Measurements from ENCODE around the gene GDPGP1.

Gene GDPGP1

GRCh38 chr15:90203473-90203872, 30.5 kb upstream of the GDPGP1 start:
- H3K36me3 ChIP-seq (ENCODE audit: control insufficient read depth in 1 of 2, insufficient read depth in 2 of 2, low read length in 2 of 2), result peaks cover 2 to 5% of the 10 kb centered on the region in 2 experiments
- DNase-seq, result no peak
- no peak overlapping the region for H3K23ac ChIP-seq (ENCODE audit: low read length)
- H3K14ac ChIP-seq (ENCODE audit: low read length), result no peak overlapping the region
- H3K9me3 ChIP-seq (ENCODE audit: insufficient read depth, low read depth, low read length), result peaks cover 3% of the 10 kb centered on the region
- no peak overlapping the region for H4K91ac ChIP-seq (ENCODE audit: low read depth, low read length)
- H2AFZ ChIP-seq (ENCODE audit: insufficient read depth, low read length, poor library complexity), result no peak overlapping the region
- H3K27ac ChIP-seq (ENCODE audit: low read depth, low read length), result no peak overlapping the region
- H3K79me1 ChIP-seq (ENCODE audit: low read length), result peaks cover 8% of the 10 kb centered on the region
- peaks cover 4 to 11% of the 10 kb centered on the region in 2 experiments for H3K4me1 ChIP-seq (ENCODE audit: control insufficient read depth in 1 of 2, insufficient read depth in 2 of 2, low read length in 2 of 2)
- no peak overlapping the region for H3K4me3 ChIP-seq (ENCODE audit: low read depth, low read length)
- no peak overlapping the region for H2AK5ac ChIP-seq (ENCODE audit: low read length)
- peaks cover 5% of the 10 kb centered on the region for H3K79me2 ChIP-seq (ENCODE audit: control insufficient read depth, insufficient read depth, low read length, poor library complexity)
- WGBS (ENCODE audit: extremely low coverage, insufficient coverage, insufficient read length), result no CpG with 5 or more reads among the region's 7 CpGs
- H2BK120ac ChIP-seq (ENCODE audit: insufficient read depth, low read length, poor library complexity), result no peak overlapping the region
- H4K12ac ChIP-seq (ENCODE audit: low read depth, low read length), result no peak overlapping the region
- H3K9ac ChIP-seq (ENCODE audit: low read length), result no peak overlapping the region
- H2BK5ac ChIP-seq (ENCODE audit: low read depth, low read length, poor library complexity), result no peak overlapping the region
- H3K27me3 ChIP-seq (ENCODE audit: insufficient read depth, low read length), result no peaks in the 10 kb centered on the region
- no peak overlapping the region for H4K8ac ChIP-seq (ENCODE audit: low read depth, low read length)
- H3K18ac ChIP-seq (ENCODE audit: low read length), result no peak overlapping the region
- H2BK12ac ChIP-seq (ENCODE audit: low read length), result no peak overlapping the region
- H3K4me2 ChIP-seq (ENCODE audit: low read length), result no peak overlapping the region
- H3K4ac ChIP-seq (ENCODE audit: low read depth, low read length), result no peak overlapping the region

- DNase-seq, result no peak
- WGBS (ENCODE audit: extremely low coverage, insufficient coverage, insufficient read length), result no CpG with 5 or more reads among the region's 8 CpGs
- H3K18ac ChIP-seq (ENCODE audit: low read length), result no peak overlapping the region
These were observed 30.1 kb upstream of the GDPGP1 start for GRCh38 chr15:90203922-90204321.

GRCh38 chr15:90205050-90205848, 28.8 kb upstream of the GDPGP1 start:
- H4K91ac ChIP-seq (ENCODE audit: low read depth, low read length), result no peak overlapping the region
- H3K4me3 ChIP-seq (ENCODE audit: low read depth, low read length), result no peak overlapping the region
- H3K9me3 ChIP-seq (ENCODE audit: insufficient read depth, low read depth, low read length), result peaks cover 3% of the 10 kb centered on the region
- no peak overlapping the region for H2BK5ac ChIP-seq (ENCODE audit: low read depth, low read length, poor library complexity)
- DNase-seq, result no peak
- no peak overlapping the region for H3K27ac ChIP-seq (ENCODE audit: low read depth, low read length)
- no peak overlapping the region for H3K4me2 ChIP-seq (ENCODE audit: low read length)
- no CpG with 5 or more reads among the region's 10 CpGs for WGBS (ENCODE audit: extremely low coverage, insufficient coverage, insufficient read length)
- no peak overlapping the region for H4K12ac ChIP-seq (ENCODE audit: low read depth, low read length)
- no peak overlapping the region for H2AFZ ChIP-seq (ENCODE audit: insufficient read depth, low read length, poor library complexity)
- H2BK120ac ChIP-seq (ENCODE audit: insufficient read depth, low read length, poor library complexity), result no peak overlapping the region
- no peaks in the 10 kb centered on the region for H3K27me3 ChIP-seq (ENCODE audit: insufficient read depth, low read length)
- peaks cover 4 to 11% of the 10 kb centered on the region in 2 experiments for H3K4me1 ChIP-seq (ENCODE audit: control insufficient read depth in 1 of 2, insufficient read depth in 2 of 2, low read length in 2 of 2)
- H3K23ac ChIP-seq (ENCODE audit: low read length), result no peak overlapping the region
- H3K18ac ChIP-seq (ENCODE audit: low read length), result no peak overlapping the region
- H2AK5ac ChIP-seq (ENCODE audit: low read length), result no peak overlapping the region
- H3K14ac ChIP-seq (ENCODE audit: low read length), result no peak overlapping the region
- H3K36me3 ChIP-seq (ENCODE audit: control insufficient read depth in 1 of 2, insufficient read depth in 2 of 2, low read length in 2 of 2), result peaks cover 2 to 5% of the 10 kb centered on the region in 2 experiments
- H3K4ac ChIP-seq (ENCODE audit: low read depth, low read length), result no peak overlapping the region
- no peak overlapping the region for H4K8ac ChIP-seq (ENCODE audit: low read depth, low read length)
- H3K79me1 ChIP-seq (ENCODE audit: low read length), result peaks cover 8% of the 10 kb centered on the region
- no peak overlapping the region for H3K9ac ChIP-seq (ENCODE audit: low read length)
- no peak overlapping the region for H2BK12ac ChIP-seq (ENCODE audit: low read length)
- H3K79me2 ChIP-seq (ENCODE audit: control insufficient read depth, insufficient read depth, low read length, poor library complexity), result peaks cover 5% of the 10 kb centered on the region

More at GRCh38 chr15:90203922-90204321, 30.1 kb upstream of the GDPGP1 start:
- no peak overlapping the region for H2AFZ ChIP-seq (ENCODE audit: insufficient read depth, low read length, poor library complexity)
- H4K8ac ChIP-seq (ENCODE audit: low read depth, low read length), result no peak overlapping the region
- H3K4me2 ChIP-seq (ENCODE audit: low read length), result no peak overlapping the region
- peaks cover 5% of the 10 kb centered on the region for H3K79me2 ChIP-seq (ENCODE audit: control insufficient read depth, insufficient read depth, low read length, poor library complexity)
- no peak overlapping the region for H2BK12ac ChIP-seq (ENCODE audit: low read length)
- no peak overlapping the region for H3K14ac ChIP-seq (ENCODE audit: low read length)
- no peak overlapping the region for H3K4ac ChIP-seq (ENCODE audit: low read depth, low read length)
- H3K4me3 ChIP-seq (ENCODE audit: low read depth, low read length), result no peak overlapping the region
- no peak overlapping the region for H4K12ac ChIP-seq (ENCODE audit: low read depth, low read length)
- H3K23ac ChIP-seq (ENCODE audit: low read length), result no peak overlapping the region
- peaks cover 3% of the 10 kb centered on the region for H3K9me3 ChIP-seq (ENCODE audit: insufficient read depth, low read depth, low read length)
- no peak overlapping the region for H3K9ac ChIP-seq (ENCODE audit: low read length)
- H2BK120ac ChIP-seq (ENCODE audit: insufficient read depth, low read length, poor library complexity), result no peak overlapping the region
- no peaks in the 10 kb centered on the region for H3K27me3 ChIP-seq (ENCODE audit: insufficient read depth, low read length)
- no peak overlapping the region for H2AK5ac ChIP-seq (ENCODE audit: low read length)
- H3K27ac ChIP-seq (ENCODE audit: low read depth, low read length), result no peak overlapping the region
- H2BK5ac ChIP-seq (ENCODE audit: low read depth, low read length, poor library complexity), result no peak overlapping the region
- H3K36me3 ChIP-seq (ENCODE audit: control insufficient read depth in 1 of 2, insufficient read depth in 2 of 2, low read length in 2 of 2), result peaks cover 2 to 5% of the 10 kb centered on the region in 2 experiments
- H4K91ac ChIP-seq (ENCODE audit: low read depth, low read length), result no peak overlapping the region
- peaks cover 4 to 11% of the 10 kb centered on the region in 2 experiments for H3K4me1 ChIP-seq (ENCODE audit: control insufficient read depth in 1 of 2, insufficient read depth in 2 of 2, low read length in 2 of 2)
- peaks cover 8% of the 10 kb centered on the region for H3K79me1 ChIP-seq (ENCODE audit: low read length)

- H3K4me1 ChIP-seq (ENCODE audit: control insufficient read depth in 1 of 2, insufficient read depth in 2 of 2, low read length in 2 of 2), result peaks cover 4 to 8% of the 10 kb centered on the region in 2 experiments
- H3K14ac ChIP-seq (ENCODE audit: low read length), result no peak overlapping the region
- no peak overlapping the region for H3K4me3 ChIP-seq (ENCODE audit: low read depth, low read length)
- no peak overlapping the region for H3K27ac ChIP-seq (ENCODE audit: low read depth, low read length)
- no peak for DNase-seq
- H4K8ac ChIP-seq (ENCODE audit: low read depth, low read length), result no peak overlapping the region
- H3K9me3 ChIP-seq (ENCODE audit: insufficient read depth, low read depth, low read length), result no peaks in the 10 kb centered on the region
- no peak overlapping the region for H2BK120ac ChIP-seq (ENCODE audit: insufficient read depth, low read length, poor library complexity)
- H3K4me2 ChIP-seq (ENCODE audit: low read length), result no peak overlapping the region
- H4K91ac ChIP-seq (ENCODE audit: low read depth, low read length), result no peak overlapping the region
- no peak overlapping the region for H2AK5ac ChIP-seq (ENCODE audit: low read length)
- no peak overlapping the region for H3K9ac ChIP-seq (ENCODE audit: low read length)
- no peak overlapping the region for H3K23ac ChIP-seq (ENCODE audit: low read length)
- no peaks in the 10 kb centered on the region for H3K27me3 ChIP-seq (ENCODE audit: insufficient read depth, low read length)
- no peak overlapping the region for H2BK12ac ChIP-seq (ENCODE audit: low read length)
- H3K79me1 ChIP-seq (ENCODE audit: low read length), result peaks cover 7% of the 10 kb centered on the region
- no peak overlapping the region for H2AFZ ChIP-seq (ENCODE audit: insufficient read depth, low read length, poor library complexity)
- no CpG with 5 or more reads among the region's 5 CpGs for WGBS (ENCODE audit: extremely low coverage, insufficient coverage, insufficient read length)
- H3K36me3 ChIP-seq (ENCODE audit: control insufficient read depth in 1 of 2, insufficient read depth in 2 of 2, low read length in 2 of 2), result peaks cover 2 to 5% of the 10 kb centered on the region in 2 experiments
- no peak overlapping the region for H4K12ac ChIP-seq (ENCODE audit: low read depth, low read length)
- no peak overlapping the region for H3K4ac ChIP-seq (ENCODE audit: low read depth, low read length)
- no peak overlapping the region for H2BK5ac ChIP-seq (ENCODE audit: low read depth, low read length, poor library complexity)
- peaks cover 5% of the 10 kb centered on the region for H3K79me2 ChIP-seq (ENCODE audit: control insufficient read depth, insufficient read depth, low read length, poor library complexity)
- no peak overlapping the region for H3K18ac ChIP-seq (ENCODE audit: low read length)
These were observed 28.1 kb upstream of the GDPGP1 start for GRCh38 chr15:90205886-90206285.
